Keratinocyte (primary cell): ENCODE data around the gene N4BP2L1.
"Not testable (repeated sequence)": the region's sequence is repeated elsewhere in the genome, so short reads cannot be mapped to it uniquely, and the experiment has no call there.

ENCODE experiments used
- CTCF ChIP-seq, 3 experiments: IDR thresholded peaks in 1 of 3; conservative IDR thresholded peaks in 1 of 3; optimal IDR thresholded peaks in 1 of 3; 2 replicates in 2 of 3; 3 replicates in 1 of 3; pipeline versions ENCODE3 to v1.5.1; 2011; ENCODE audit warnings: low read length in 3 of 3, mild to moderate bottlenecking in 3 of 3, moderate library complexity in 2 of 3, control low read depth in 1 of 3, inconsistent platforms in 1 of 3; ENCODE audit not compliant: insufficient read depth in 2 of 3; ENCODE audit errors: extremely low read depth in 1 of 3
- EZH2 ChIP-seq: IDR thresholded peaks from one replicate; pipeline ENCODE4 v1.6.1; 2012; ENCODE audit warnings: inconsistent platforms, mild to moderate bottlenecking, low read length, moderate library complexity

- TF ChIP-seq CTCF (optimal IDR thresholded peaks at IDR 0.05 in 1 of 3, IDR thresholded peaks at IDR 0.05 in 1 of 3, conservative IDR thresholded peaks at IDR 0.05 in 1 of 3; ENCODE audit: extremely low read depth in 1 of 3, insufficient read depth in 2 of 3, low read length in 3 of 3); EZH2: not testable (repeated sequence)
Measured at GRCh38 chr13:32355935-32356334, 72.0 kb downstream of the N4BP2L1 start.
